HUES48 (cell line): ENCODE results near the gene KAT6B.
A peak's percentile ranks its signal among the peaks of the same experiment; 100 is the strongest.

Source experiments
- H3K27ac ChIP-seq: one replicate; pipeline ENCODE4 v1.7.0; 2013; ENCODE audit warnings: low read depth, low read length, inconsistent platforms
- H3K27me3 ChIP-seq: 2 replicates; pipeline ENCODE4 v1.6.1; 2013; ENCODE audit warnings: mild to moderate bottlenecking, low read length; ENCODE audit not compliant: control insufficient read depth, insufficient read depth
- H3K36me3 ChIP-seq: 2 replicates; pipeline ENCODE4 v1.6.1; 2013; ENCODE audit warnings: low read length; ENCODE audit not compliant: control insufficient read depth, insufficient read depth
- H3K4me1 ChIP-seq: 2 replicates; pipeline ENCODE4 v1.6.1; 2013; ENCODE audit warnings: mild to moderate bottlenecking, low read length; ENCODE audit not compliant: control insufficient read depth, insufficient read depth
- H3K4me3 ChIP-seq: 2 replicates; pipeline ENCODE4 v1.5.1; 2013; ENCODE audit warnings: mild to moderate bottlenecking, low read depth, low read length
- H3K9ac ChIP-seq: 2 replicates; pipeline ENCODE4 v1.6.1; 2013; ENCODE audit warnings: mild to moderate bottlenecking, low read depth, low read length, moderate library complexity
- H3K9me3 ChIP-seq: 2 replicates; pipeline ENCODE4 v1.6.1; 2013; ENCODE audit warnings: low read length; ENCODE audit not compliant: control insufficient read depth, insufficient read depth

Gene KAT6B

GRCh38 chr10:74857586-74857985 lies 31.2 kb downstream of the KAT6B start:
- Histone ChIP-seq H3K27ac (no peak overlapping the region), H3K9me3 (no peaks in the 10 kb centered on the region), H3K36me3 (no peaks in the 10 kb centered on the region), H3K4me3 (no peak overlapping the region), H3K9ac (no peak overlapping the region), H3K27me3 (no peaks in the 10 kb centered on the region), H3K4me1 (peaks cover 23% of the 10 kb centered on the region)

GRCh38 chr10:74859546-74859945 lies 33.1 kb downstream of the KAT6B start:
- Histone ChIP-seq H3K27ac (no peak overlapping the region), H3K27me3 (no peaks in the 10 kb centered on the region), H3K4me1 (peaks cover 30% of the 10 kb centered on the region), H3K9ac (no peak overlapping the region), H3K36me3 (no peaks in the 10 kb centered on the region), H3K4me3 (no peak overlapping the region), H3K9me3 (no peaks in the 10 kb centered on the region)

GRCh38 chr10:74862625-74863024 lies 36.2 kb downstream of the KAT6B start:
- Histone ChIP-seq H3K27ac (peak overlapping the region; percentile 56), H3K36me3 (no peaks in the 10 kb centered on the region), H3K4me1 (peaks cover 38% of the 10 kb centered on the region), H3K9ac (no peak overlapping the region), H3K4me3 (no peak overlapping the region), H3K27me3 (no peaks in the 10 kb centered on the region), H3K9me3 (no peaks in the 10 kb centered on the region)

- H3K36me3 ChIP-seq, result no peaks in the 10 kb centered on the region
- no peak overlapping the region for H3K9ac ChIP-seq
- no peaks in the 10 kb centered on the region for H3K27me3 ChIP-seq
- H3K4me1 ChIP-seq, result peaks cover 44% of the 10 kb centered on the region
- no peak overlapping the region for H3K27ac ChIP-seq
- H3K9me3 ChIP-seq, result no peaks in the 10 kb centered on the region
- no peak overlapping the region for H3K4me3 ChIP-seq
Measured at GRCh38 chr10:74863551-74863950, 37.2 kb downstream of the KAT6B start.

GRCh38 chr10:74867351-74867750 lies 41.0 kb downstream of the KAT6B start:
- Histone ChIP-seq H3K27me3 (no peaks in the 10 kb centered on the region), H3K4me3 (no peak overlapping the region), H3K9me3 (no peaks in the 10 kb centered on the region), H3K4me1 (peaks cover 34% of the 10 kb centered on the region), H3K9ac (no peak overlapping the region), H3K36me3 (no peaks in the 10 kb centered on the region), H3K27ac (no peak overlapping the region)

- Histone ChIP-seq H3K9me3 (no peaks in the 10 kb centered on the region), H3K4me3 (no peak overlapping the region), H3K9ac (no peak overlapping the region), H3K27ac (no peak overlapping the region), H3K4me1 (peaks cover 23% of the 10 kb centered on the region), H3K27me3 (no peaks in the 10 kb centered on the region), H3K36me3 (no peaks in the 10 kb centered on the region)
Measured at GRCh38 chr10:74868392-74868977, 42.1 kb downstream of the KAT6B start.

GRCh38 chr10:74869635-74870034 lies 43.2 kb downstream of the KAT6B start:
- Histone ChIP-seq H3K9me3 (no peaks in the 10 kb centered on the region), H3K27ac (no peak overlapping the region), H3K4me3 (no peak overlapping the region), H3K4me1 (peaks cover 19% of the 10 kb centered on the region), H3K27me3 (no peaks in the 10 kb centered on the region), H3K9ac (no peak overlapping the region), H3K36me3 (no peaks in the 10 kb centered on the region)

- Histone ChIP-seq H3K9ac (no peak overlapping the region), H3K36me3 (no peaks in the 10 kb centered on the region), H3K27me3 (no peaks in the 10 kb centered on the region), H3K9me3 (no peaks in the 10 kb centered on the region), H3K27ac (no peak overlapping the region), H3K4me3 (no peak overlapping the region), H3K4me1 (peaks cover 19% of the 10 kb centered on the region)
Measured at GRCh38 chr10:74870191-74870590, 43.8 kb downstream of the KAT6B start.

GRCh38 chr10:74871595-74872382 lies 45.4 kb downstream of the KAT6B start:
- no peak overlapping the region for H3K9ac ChIP-seq
- H3K36me3 ChIP-seq, result no peaks in the 10 kb centered on the region
- H3K27ac ChIP-seq, result no peak overlapping the region
- peaks cover 20% of the 10 kb centered on the region for H3K4me1 ChIP-seq
- H3K4me3 ChIP-seq, result no peak overlapping the region
- no peaks in the 10 kb centered on the region for H3K9me3 ChIP-seq
- no peaks in the 10 kb centered on the region for H3K27me3 ChIP-seq

- Histone ChIP-seq H3K9me3 (no peaks in the 10 kb centered on the region), H3K27me3 (no peaks in the 10 kb centered on the region), H3K4me3 (no peak overlapping the region), H3K4me1 (peaks cover 6% of the 10 kb centered on the region; the same call in 1 of the 2 replicates), H3K36me3 (no peaks in the 10 kb centered on the region), H3K27ac (no peak overlapping the region), H3K9ac (no peak overlapping the region)
Measured at GRCh38 chr10:74873803-74874454, 47.5 kb downstream of the KAT6B start.

- H3K27ac ChIP-seq, result no peak overlapping the region
- H3K4me1 ChIP-seq, result peaks cover 6% of the 10 kb centered on the region; the same call in 1 of the 2 replicates
- H3K9ac ChIP-seq, result no peak overlapping the region
- no peak overlapping the region for H3K4me3 ChIP-seq
- no peaks in the 10 kb centered on the region for H3K27me3 ChIP-seq
- no peaks in the 10 kb centered on the region for H3K36me3 ChIP-seq
- no peaks in the 10 kb centered on the region for H3K9me3 ChIP-seq
Measured at GRCh38 chr10:74874649-74875048, 48.2 kb downstream of the KAT6B start.
